HepG2 (cell line): Measurements from ENCODE around the gene SCMH1. TPM values are rescaled to one million over a fixed set of nuclear protein-coding genes. Genes with fewer than 3 reads are reported as not detected.

Experiments used
- CERS6 ChIP-seq: sonication (generic); formaldehyde crosslinking; IDR thresholded peaks from 2 replicates; pipeline ENCODE4 v1.5.0; 2020; ENCODE audit warnings: missing genetic modification reagents
- KIAA2018 ChIP-seq: sonication (generic); formaldehyde crosslinking; IDR thresholded peaks from 2 replicates; pipeline ENCODE4 v1.5.0; 2020; ENCODE audit warnings: mild to moderate bottlenecking, missing genetic modification reagents, borderline replicate concordance
- PCBP1 ChIP-seq: fragments of 200-400 bp; formaldehyde crosslinking; IDR thresholded peaks from 2 replicates; pipeline ENCODE4 v1.6.1; 2017; ENCODE audit warnings: mild to moderate bottlenecking, low read depth, low read length, borderline replicate concordance
- SKI ChIP-seq: fragments of 450-650 bp; IDR thresholded peaks from one replicate; pipeline ENCODE4 v1.6.1; 2018; ENCODE audit warnings: mild to moderate bottlenecking; ENCODE audit not compliant: partially characterized antibody
- SNAI1 ChIP-seq: sonication (generic); formaldehyde crosslinking; IDR thresholded peaks from 2 replicates; pipeline ENCODE4 v1.5.0; 2020; ENCODE audit warnings: mild to moderate bottlenecking, missing genetic modification reagents, borderline replicate concordance
- TEAD3 ChIP-seq: optimal IDR thresholded peaks from 2 replicates; pipeline ENCODE3; 2016; ENCODE audit warnings: borderline replicate concordance
- ZBTB39 ChIP-seq: sonication (generic); formaldehyde crosslinking; IDR thresholded peaks from 2 replicates; pipeline ENCODE4 v1.5.0; 2020; ENCODE audit warnings: missing genetic modification reagents
- ZNF230 ChIP-seq: sonication (generic); formaldehyde crosslinking; IDR thresholded peaks from 2 replicates; pipeline ENCODE4 v1.4.0; 2020; ENCODE audit warnings: mild to moderate bottlenecking, missing genetic modification reagents
- ZNF33B ChIP-seq: sonication (generic); formaldehyde crosslinking; IDR thresholded peaks from 2 replicates; pipeline ENCODE4 v1.5.1; 2020; ENCODE audit warnings: mild to moderate bottlenecking, missing genetic modification reagents
- ZNF343 ChIP-seq: sonication (generic); formaldehyde crosslinking; IDR thresholded peaks from 2 replicates; pipeline ENCODE4 v1.4.0; 2020; ENCODE audit warnings: mild to moderate bottlenecking, missing genetic modification reagents
- ZNF496 ChIP-seq: sonication (generic); formaldehyde crosslinking; IDR thresholded peaks from 2 replicates; pipeline ENCODE4 v1.8.1; 2023; ENCODE audit warnings: mild to moderate bottlenecking, moderate library complexity, missing genetic modification reagents; ENCODE audit not compliant: insufficient replicate concordance
- ZNF775 ChIP-seq: sonication (generic); formaldehyde crosslinking; IDR thresholded peaks from 2 replicates; pipeline ENCODE4 v1.4.0; 2020; ENCODE audit warnings: missing genetic modification reagents, mild to moderate bottlenecking, moderate library complexity, borderline replicate concordance
- polyA plus RNA-seq, 8 experiments: library from polyadenylated mRNA; depleted of rRNA in 3 of 8; stranded (reverse) in 7 of 8; unstranded in 1 of 8; fragments of >200 nt; fragmentation: Illumina TruSeq in 4 of 8; extraction: Trizol in 4 of 8; gene quantifications; 2 replicates each; pipeline versions ENCODE4 v1.2.1 to v1.2.3, GENCODE V29; 2011 to 2016; ENCODE audit warnings: low read depth in 4 of 8, missing spikeins in 1 of 8, mixed read lengths in 1 of 8; ENCODE audit not compliant: insufficient read depth in 1 of 8
- total RNA-seq, 5 experiments: library from RNA; depleted of rRNA; stranded (reverse); fragments of >200 nt; fragmentation: Illumina TruSeq; extraction: Trizol; gene quantifications; 2 replicates each; pipeline ENCODE4 v1.2.3, GENCODE V29; 2016; ENCODE audit warnings: low read depth in 1 of 5
- TF ChIP-seq, protein P1 (sequence below): sonication (generic); formaldehyde crosslinking; conservative IDR thresholded peaks from 2 replicates; pipeline ENCODE4 v1.4.0; 2020; ENCODE audit warnings: missing genetic modification reagents
- TF ChIP-seq, protein P2 (sequence below): sonication (generic); formaldehyde crosslinking; IDR thresholded peaks from 2 replicates; pipeline ENCODE4 v1.8.1; 2023; ENCODE audit warnings: mild to moderate bottlenecking, missing genetic modification reagents

SCMH1 gene
- total and polyA plus RNA-seq, 2 of the 13 experiments (the other 11 are each of a cell fraction or from before 2014, with no cell fraction given) = 41.8 to 52.6 TPM

- TF ChIP-seq KIAA2018 (no peak), SNAI1 (CRISPR knock-in tag) (no peak), CERS6 (no peak), ZNF343 (CRISPR knock-in tag) (no peak), ZNF230 (CRISPR knock-in tag) (no peak; the same call in 1 of the 2 replicates), ZNF775 (CRISPR knock-in tag) (no peak), PCBP1 (no peak), ZNF496 (no peak), TEAD3 (peak; percentile 44), ZBTB39 (CRISPR knock-in tag) (peak; percentile 47; the same call in 1 of the 2 replicates), ZNF33B (CRISPR knock-in tag) (no peak), SKI (no peak)
- TF ChIP-seq, protein P1, sequence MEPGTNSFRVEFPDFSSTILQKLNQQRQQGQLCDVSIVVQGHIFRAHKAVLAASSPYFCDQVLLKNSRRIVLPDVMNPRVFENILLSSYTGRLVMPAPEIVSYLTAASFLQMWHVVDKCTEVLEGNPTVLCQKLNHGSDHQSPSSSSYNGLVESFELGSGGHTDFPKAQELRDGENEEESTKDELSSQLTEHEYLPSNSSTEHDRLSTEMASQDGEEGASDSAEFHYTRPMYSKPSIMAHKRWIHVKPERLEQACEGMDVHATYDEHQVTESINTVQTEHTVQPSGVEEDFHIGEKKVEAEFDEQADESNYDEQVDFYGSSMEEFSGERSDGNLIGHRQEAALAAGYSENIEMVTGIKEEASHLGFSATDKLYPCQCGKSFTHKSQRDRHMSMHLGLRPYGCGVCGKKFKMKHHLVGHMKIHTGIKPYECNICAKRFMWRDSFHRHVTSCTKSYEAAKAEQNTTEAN = no peak
- TF ChIP-seq, protein P2, sequence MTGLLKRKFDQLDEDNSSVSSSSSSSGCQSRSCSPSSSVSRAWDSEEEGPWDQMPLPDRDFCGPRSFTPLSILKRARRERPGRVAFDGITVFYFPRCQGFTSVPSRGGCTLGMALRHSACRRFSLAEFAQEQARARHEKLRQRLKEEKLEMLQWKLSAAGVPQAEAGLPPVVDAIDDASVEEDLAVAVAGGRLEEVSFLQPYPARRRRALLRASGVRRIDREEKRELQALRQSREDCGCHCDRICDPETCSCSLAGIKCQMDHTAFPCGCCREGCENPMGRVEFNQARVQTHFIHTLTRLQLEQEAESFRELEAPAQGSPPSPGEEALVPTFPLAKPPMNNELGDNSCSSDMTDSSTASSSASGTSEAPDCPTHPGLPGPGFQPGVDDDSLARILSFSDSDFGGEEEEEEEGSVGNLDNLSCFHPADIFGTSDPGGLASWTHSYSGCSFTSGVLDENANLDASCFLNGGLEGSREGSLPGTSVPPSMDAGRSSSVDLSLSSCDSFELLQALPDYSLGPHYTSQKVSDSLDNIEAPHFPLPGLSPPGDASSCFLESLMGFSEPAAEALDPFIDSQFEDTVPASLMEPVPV (CRISPR knock-in tag) = no peak; the same call in 1 of the 2 replicates
Measured at GRCh38 chr1:41241354-41241748, 755 bp downstream of the SCMH1 start (continued).
